ENCODE measurements around the gene ADARB2.

- TF ChIP-seq FOXM1 (IDR thresholded peaks at IDR 0.05; ENCODE audit: low read depth, low read length) (no peak), EED (IDR thresholded peaks at IDR 0.05; ENCODE audit: low read depth) (no peak), ZNF274 (IDR thresholded peaks at IDR 0.05; ENCODE audit: insufficient read depth, insufficient read length) (no peak), EP300 (IDR thresholded peaks at IDR 0.05; ENCODE audit: borderline replicate concordance in 1 of 2, control insufficient read depth in 1 of 2, low read depth in 2 of 2, low read length in 2 of 2) (no peak), HDAC6 (IDR thresholded peaks at IDR 0.05; ENCODE audit: unreplicated experiment) (no peak)
- TF ChIP-seq, protein P1, sequence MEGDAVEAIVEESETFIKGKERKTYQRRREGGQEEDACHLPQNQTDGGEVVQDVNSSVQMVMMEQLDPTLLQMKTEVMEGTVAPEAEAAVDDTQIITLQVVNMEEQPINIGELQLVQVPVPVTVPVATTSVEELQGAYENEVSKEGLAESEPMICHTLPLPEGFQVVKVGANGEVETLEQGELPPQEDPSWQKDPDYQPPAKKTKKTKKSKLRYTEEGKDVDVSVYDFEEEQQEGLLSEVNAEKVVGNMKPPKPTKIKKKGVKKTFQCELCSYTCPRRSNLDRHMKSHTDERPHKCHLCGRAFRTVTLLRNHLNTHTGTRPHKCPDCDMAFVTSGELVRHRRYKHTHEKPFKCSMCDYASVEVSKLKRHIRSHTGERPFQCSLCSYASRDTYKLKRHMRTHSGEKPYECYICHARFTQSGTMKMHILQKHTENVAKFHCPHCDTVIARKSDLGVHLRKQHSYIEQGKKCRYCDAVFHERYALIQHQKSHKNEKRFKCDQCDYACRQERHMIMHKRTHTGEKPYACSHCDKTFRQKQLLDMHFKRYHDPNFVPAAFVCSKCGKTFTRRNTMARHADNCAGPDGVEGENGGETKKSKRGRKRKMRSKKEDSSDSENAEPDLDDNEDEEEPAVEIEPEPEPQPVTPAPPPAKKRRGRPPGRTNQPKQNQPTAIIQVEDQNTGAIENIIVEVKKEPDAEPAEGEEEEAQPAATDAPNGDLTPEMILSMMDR (IDR thresholded peaks at IDR 0.05 in 2 of 3, conservative IDR thresholded peaks at IDR 0.05 in 1 of 3; ENCODE audit: control insufficient read depth in 2 of 3, extremely low read depth in 1 of 3, insufficient read depth in 1 of 3, low read depth in 3 of 3, low read length in 3 of 3) = no peak
Observed at GRCh38 chr10:1752153-1752552, 14.8 kb upstream of the ADARB2 start.

Data from GM12878 (cell line).